A549 (cell line): Measurements from ENCODE around the gene CADM2. TPM values are rescaled to one million over a fixed set of nuclear protein-coding genes. Genes with fewer than 3 reads are reported as not detected.
A peak's percentile ranks its signal among the peaks of the same experiment; 100 is the strongest.

ENCODE experiments used
- ATAC-seq, 2 experiments: fragments of 200-7000 bp in 1 of 2; fragments of >200 bp in 1 of 2; cut with Nextera tagmentation in 1 of 2; cut with Tn5 transposase in 1 of 2; 3 replicates each; pipeline versions ENCODE4 v1.8.0 to v1.9.1; 2018 to 2020; ENCODE audit warnings: mild to moderate bottlenecking in 1 of 2, moderate library complexity in 1 of 2
- CTCF ChIA-PET: fragments of 300-600 bp; sonication (Branson Sonifier 250); formaldehyde crosslinking; extraction: SDS; loops from one replicate; lab custom pipeline; 2021; ENCODE audit warnings: antibody characterized with exemption, inconsistent platforms; lab: Yijun Ruan, JAX
- POLR2A ChIA-PET: fragments of 350-600 bp; formaldehyde crosslinking; extraction: SDS; loops from one replicate; lab custom pipeline; 2021; ENCODE audit warnings: antibody characterized with exemption, inconsistent platforms; lab: Yijun Ruan, JAX
- DNase-seq, 2 experiments: peaks; one replicate each; pipeline versions ENCODE4 v3.0.0 to v3.0.0-alpha.2; 2011 to 2016; ENCODE audit warnings: low read depth in 1 of 2, low spot score in 1 of 2
- FAIRE-seq: peaks from 2 replicates; lab custom pipeline; 2011; peaks lifted over from hg19 to GRCh38; lab: Jason Lieb, UNC
- H3K27ac ChIP-seq, 2 experiments: fragments of >200 bp; sonication (Bioruptor Twin); formaldehyde crosslinking; 3 replicates each; pipeline ENCODE4 v1.5.1; 2016 to 2017
- H3K4me1 ChIP-seq: fragments of >200 bp; sonication (Bioruptor Twin); formaldehyde crosslinking; 3 replicates; pipeline ENCODE4 v1.6.1; 2016
- H3K4me2 ChIP-seq: fragments of >200 bp; sonication (Bioruptor Twin); formaldehyde crosslinking; 3 replicates; pipeline ENCODE4 v1.6.1; 2016
- H3K4me3 ChIP-seq: fragments of >200 bp; sonication (Bioruptor Twin); formaldehyde crosslinking; 3 replicates; pipeline ENCODE4 v1.5.1; 2016
- H3K9me3 ChIP-seq: fragments of >200 bp; sonication (Bioruptor Twin); formaldehyde crosslinking; 3 replicates; pipeline ENCODE4 v1.6.1; 2016
- BHLHE40 ChIP-seq: IDR thresholded peaks from 2 replicates; pipeline ENCODE4 v1.6.1; 2012; ENCODE audit warnings: low read depth, low read length, inconsistent platforms
- CBX2 ChIP-seq: fragments of 200-600 bp; sonication (generic); IDR thresholded peaks from 2 replicates; pipeline ENCODE4 v1.6.1; 2016; ENCODE audit warnings: low read depth, mild to moderate bottlenecking, borderline replicate concordance
- CEBPB ChIP-seq, 2 experiments: fragments of >200 bp in 1 of 2; sonication (Bioruptor Twin) in 1 of 2; formaldehyde crosslinking in 1 of 2; IDR thresholded peaks; 2 replicates each; pipeline ENCODE4 v1.6.1; 2012 to 2016
- CHD4 ChIP-seq: fragments of 200-600 bp; sonication (generic); IDR thresholded peaks from 2 replicates; pipeline ENCODE4 v1.6.1; 2016; ENCODE audit warnings: antibody characterized with exemption, mild to moderate bottlenecking, borderline replicate concordance
- EHF ChIP-seq: fragments of 250-450 bp; sonication (Bioruptor Pico); IDR thresholded peaks from 2 replicates; pipeline ENCODE4 v1.5.0; 2020; ENCODE audit warnings: mild to moderate bottlenecking
- EHMT2 ChIP-seq: fragments of 200-600 bp; sonication (generic); IDR thresholded peaks from 2 replicates; pipeline ENCODE4 v1.6.1; 2016; ENCODE audit warnings: antibody characterized with exemption, low read depth, mild to moderate bottlenecking, moderate library complexity
- ESRRA ChIP-seq: fragments of 150-350 bp; IDR thresholded peaks from 2 replicates; pipeline ENCODE4 v1.6.1; 2014; ENCODE audit warnings: mild to moderate bottlenecking, low read length, borderline replicate concordance
- FOSL2 ChIP-seq, 2 experiments: fragments of 450-650 bp in 1 of 2; fragments of >200 bp in 1 of 2; sonication (Bioruptor Twin) in 1 of 2; formaldehyde crosslinking; IDR thresholded peaks; 2 replicates each; pipeline versions ENCODE4 v1.5.0 to v1.6.1; 2016 to 2020; ENCODE audit warnings: mild to moderate bottlenecking in 1 of 2, moderate library complexity in 1 of 2
- FOXS1 ChIP-seq: fragments of 250-450 bp; sonication (Bioruptor Pico); IDR thresholded peaks from 2 replicates; pipeline ENCODE4 v1.5.0; 2020; ENCODE audit warnings: mild to moderate bottlenecking, moderate library complexity
- GATA3 ChIP-seq: IDR thresholded peaks from 2 replicates; pipeline ENCODE4 v1.6.1; 2012; ENCODE audit warnings: borderline replicate concordance
- HDAC2 ChIP-seq: fragments of 200-600 bp; sonication (generic); IDR thresholded peaks from 2 replicates; pipeline ENCODE4 v1.6.1; 2016
- HOXA7 ChIP-seq: fragments of 250-450 bp; sonication (Bioruptor Pico); IDR thresholded peaks from 2 replicates; pipeline ENCODE4 v1.5.0; 2020; ENCODE audit warnings: mild to moderate bottlenecking, moderate library complexity
- HOXB13 ChIP-seq: fragments of 250-450 bp; sonication (Bioruptor Pico); IDR thresholded peaks from 2 replicates; pipeline ENCODE4 v1.5.0; 2020; ENCODE audit warnings: low read depth, mild to moderate bottlenecking, moderate library complexity
- JUNB ChIP-seq: fragments of >200 bp; sonication (Bioruptor Twin); formaldehyde crosslinking; IDR thresholded peaks from 2 replicates; pipeline ENCODE4 v1.6.1; 2016
- KDM1A ChIP-seq: fragments of 200-600 bp; sonication (generic); IDR thresholded peaks from 2 replicates; pipeline ENCODE4 v1.6.1; 2016; ENCODE audit warnings: low read depth, mild to moderate bottlenecking
- KDM5A ChIP-seq: fragments of 200-600 bp; sonication (generic); IDR thresholded peaks from 2 replicates; pipeline ENCODE4 v1.6.1; 2016; ENCODE audit warnings: antibody characterized with exemption, mild to moderate bottlenecking
- MAZ ChIP-seq: fragments of 150-350 bp; IDR thresholded peaks from 2 replicates; pipeline ENCODE4 v1.6.1; 2014; ENCODE audit warnings: antibody characterized with exemption, low read depth, low read length, borderline replicate concordance
- NR3C1 ChIP-seq: fragments of >200 bp; sonication (Bioruptor Twin); formaldehyde crosslinking; IDR thresholded peaks from 3 replicates; pipeline ENCODE4 v1.6.1; 2017
- POLR2A ChIP-seq: IDR thresholded peaks from 2 replicates; pipeline ENCODE4 v1.6.1; 2012; ENCODE audit warnings: mild to moderate bottlenecking, low read length
- RAD21 ChIP-seq, 2 experiments: fragments of >200 bp in 1 of 2; sonication (Bioruptor Twin) in 1 of 2; formaldehyde crosslinking in 1 of 2; IDR thresholded peaks in 1 of 2; conservative IDR thresholded peaks in 1 of 2; 2 replicates in 1 of 2; 3 replicates in 1 of 2; pipeline ENCODE4 v1.6.1; 2012 to 2018; ENCODE audit warnings: inconsistent platforms in 1 of 2
- SMC3 ChIP-seq: fragments of >200 bp; sonication (Bioruptor Twin); formaldehyde crosslinking; IDR thresholded peaks from 3 replicates; pipeline ENCODE4 v1.6.1; 2018; ENCODE audit warnings: inconsistent platforms
- SREBF2 ChIP-seq: fragments of 450-650 bp; IDR thresholded peaks from 2 replicates; pipeline ENCODE4 v1.6.1; 2014; ENCODE audit warnings: mild to moderate bottlenecking, moderate library complexity
- WGBS: methylation state at CpG from one replicate; pipeline ENCODE4 v1.1.6; 2017; ENCODE audit errors: missing lambda C conversion rate; 5-methylcytosine and 5-hydroxymethylcytosine counted together
- polyA plus RNA-seq, 4 experiments: library from polyadenylated mRNA; depleted of rRNA in 3 of 4; stranded (reverse); fragments of >200 nt; fragmentation: RNase III in 1 of 4; extraction: RNeasy Plus Mini Kit Qiagen cat#74134 plus additional on column Dnase treatment in 1 of 4; gene quantifications; 2 replicates in 3 of 4; 3 replicates in 1 of 4; pipeline ENCODE4 v1.2.3, GENCODE V29; 2011 to 2017
- TF ChIP-seq, protein P1 (sequence below): IDR thresholded peaks from 2 replicates; pipeline ENCODE4 v1.6.1; 2012
- TF ChIP-seq, protein P2 (sequence below): fragments of >200 bp; sonication (Bioruptor Twin); formaldehyde crosslinking; IDR thresholded peaks from 2 replicates; pipeline ENCODE4 v1.6.1; 2016
- TF ChIP-seq, protein P3 (sequence below): fragments of 200-600 bp; sonication (generic); IDR thresholded peaks from 2 replicates; pipeline ENCODE4 v1.6.1; 2016; ENCODE audit warnings: antibody characterized with exemption, mild to moderate bottlenecking, moderate library complexity
- TF ChIP-seq, protein P4 (sequence below): fragments of 150-350 bp; IDR thresholded peaks from 2 replicates; pipeline ENCODE4 v1.6.1; 2014; ENCODE audit warnings: low read depth, mild to moderate bottlenecking, low read length
- TF ChIP-seq, protein P5 (sequence below): fragments of 450-650 bp; IDR thresholded peaks from 2 replicates; pipeline ENCODE4 v1.6.1; 2014; ENCODE audit warnings: antibody characterized with exemption

The CADM2 gene
- polyA plus RNA-seq, 2 of the 4 experiments (the other 2 are of a cell fraction): 0.05 to 0.71 TPM

DNA sequence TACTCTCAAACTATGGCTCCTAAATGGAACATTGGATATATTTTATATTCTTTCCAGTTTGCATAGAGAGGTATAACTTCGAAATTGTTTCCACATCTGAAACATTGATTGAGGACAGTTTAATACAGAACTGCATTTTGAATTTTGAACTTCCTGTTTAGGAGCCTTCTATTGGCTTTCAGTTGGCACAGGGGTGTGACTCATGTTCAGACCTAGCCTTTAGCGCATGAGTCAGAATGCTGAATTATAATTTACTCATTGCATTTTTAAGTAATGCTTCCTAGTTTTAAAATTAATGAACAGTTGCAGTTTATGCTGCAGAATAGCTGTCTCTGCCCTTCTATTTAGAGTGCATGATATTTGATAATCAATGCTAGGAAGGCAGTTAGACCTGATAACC is 751.7 kb downstream of the CADM2 start:
- ChIA-PET CTCF (no interaction called here), POLR2A (no interaction called here)
- Histone ChIP-seq H3K9me3 (no peaks in the 10 kb centered on the region), H3K4me1 (no peaks in the 10 kb centered on the region), H3K4me2 (no peak overlapping the region), H3K27ac (no peak overlapping the region), H3K4me3 (no peak overlapping the region)
- no peak for TF ChIP-seq GATA3
- no peak for TF ChIP-seq HOXA7 (CRISPR knock-in tag)
- no peak for TF ChIP-seq FOXS1
- no peak for TF ChIP-seq EHF (CRISPR knock-in tag)
- no peak for TF ChIP-seq NR3C1
- no peak for TF ChIP-seq CBX2
- no peak for TF ChIP-seq KDM1A
- TF ChIP-seq KDM5A: no peak
- FAIRE-seq (no peak), DNase-seq (no peak), ATAC-seq (no peak)
- WGBS: 31% methylated on average over 2 of the region's 2 CpGs

DNA sequence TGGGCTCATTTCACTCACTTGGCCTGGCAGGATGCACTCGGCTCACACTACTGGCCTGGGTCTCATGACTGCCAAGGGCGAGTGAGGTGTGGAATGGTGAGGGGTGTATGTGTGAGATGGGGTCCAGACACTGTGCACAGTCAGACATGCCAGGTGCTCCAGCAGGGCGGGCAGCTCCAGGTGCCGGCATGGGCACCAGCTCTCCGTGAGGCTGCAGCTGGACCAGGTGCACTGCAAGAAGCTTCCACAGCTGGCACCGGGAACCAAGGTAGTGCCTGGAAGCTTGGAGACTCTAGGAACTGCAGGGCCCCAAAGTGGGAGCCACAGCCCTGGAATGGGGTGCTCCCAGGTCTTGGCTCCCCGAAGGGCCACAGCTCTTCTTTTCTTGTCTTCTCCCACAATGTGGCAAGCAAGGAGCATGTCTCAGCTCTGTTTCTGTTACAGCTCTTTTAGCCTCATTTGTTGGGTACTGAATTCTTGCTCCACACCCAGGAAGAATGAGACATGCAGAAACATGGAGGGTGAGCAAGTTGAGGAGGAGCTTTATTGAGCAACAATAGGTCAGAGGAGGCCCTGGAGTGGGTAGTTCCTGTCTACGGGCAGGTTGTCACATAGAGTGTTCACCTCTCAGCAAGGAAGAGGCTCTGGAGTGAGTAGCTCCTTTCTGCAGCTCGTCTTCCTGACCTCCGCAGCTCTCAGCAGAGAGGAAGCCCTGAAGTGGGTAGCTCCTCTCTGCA is 762.8 kb downstream of the CADM2 start:
- H3K9me3 ChIP-seq: no peaks in the 10 kb centered on the region
- ATAC-seq: no peak
- H3K4me1 ChIP-seq: peaks cover 7% of the 10 kb centered on the region; the same call in 2 of the 3 replicates
- TF ChIP-seq POLR2A (no peak), SREBF2 (no peak), EHMT2 (no peak), KDM5A (no peak), MAZ (no peak), RAD21 (conservative IDR thresholded peaks at IDR 0.05 in 1 of 2, IDR thresholded peaks at IDR 0.05 in 1 of 2) (no peak), FOSL2 (IDR thresholded peaks at IDR 0.05) (no peak), FOSL2 (CRISPR knock-in tag; IDR thresholded peaks at IDR 0.05) (no peak)
- TF ChIP-seq, protein P1, sequence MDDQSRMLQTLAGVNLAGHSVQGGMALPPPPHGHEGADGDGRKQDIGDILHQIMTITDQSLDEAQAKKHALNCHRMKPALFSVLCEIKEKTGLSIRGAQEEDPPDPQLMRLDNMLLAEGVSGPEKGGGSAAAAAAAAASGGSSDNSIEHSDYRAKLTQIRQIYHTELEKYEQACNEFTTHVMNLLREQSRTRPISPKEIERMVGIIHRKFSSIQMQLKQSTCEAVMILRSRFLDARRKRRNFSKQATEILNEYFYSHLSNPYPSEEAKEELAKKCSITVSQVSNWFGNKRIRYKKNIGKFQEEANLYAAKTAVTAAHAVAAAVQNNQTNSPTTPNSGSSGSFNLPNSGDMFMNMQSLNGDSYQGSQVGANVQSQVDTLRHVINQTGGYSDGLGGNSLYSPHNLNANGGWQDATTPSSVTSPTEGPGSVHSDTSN: no peak
- TF ChIP-seq, protein P2, sequence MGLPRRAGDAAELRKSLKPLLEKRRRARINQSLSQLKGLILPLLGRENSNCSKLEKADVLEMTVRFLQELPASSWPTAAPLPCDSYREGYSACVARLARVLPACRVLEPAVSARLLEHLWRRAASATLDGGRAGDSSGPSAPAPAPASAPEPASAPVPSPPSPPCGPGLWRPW: no peak
- TF ChIP-seq, protein P3, sequence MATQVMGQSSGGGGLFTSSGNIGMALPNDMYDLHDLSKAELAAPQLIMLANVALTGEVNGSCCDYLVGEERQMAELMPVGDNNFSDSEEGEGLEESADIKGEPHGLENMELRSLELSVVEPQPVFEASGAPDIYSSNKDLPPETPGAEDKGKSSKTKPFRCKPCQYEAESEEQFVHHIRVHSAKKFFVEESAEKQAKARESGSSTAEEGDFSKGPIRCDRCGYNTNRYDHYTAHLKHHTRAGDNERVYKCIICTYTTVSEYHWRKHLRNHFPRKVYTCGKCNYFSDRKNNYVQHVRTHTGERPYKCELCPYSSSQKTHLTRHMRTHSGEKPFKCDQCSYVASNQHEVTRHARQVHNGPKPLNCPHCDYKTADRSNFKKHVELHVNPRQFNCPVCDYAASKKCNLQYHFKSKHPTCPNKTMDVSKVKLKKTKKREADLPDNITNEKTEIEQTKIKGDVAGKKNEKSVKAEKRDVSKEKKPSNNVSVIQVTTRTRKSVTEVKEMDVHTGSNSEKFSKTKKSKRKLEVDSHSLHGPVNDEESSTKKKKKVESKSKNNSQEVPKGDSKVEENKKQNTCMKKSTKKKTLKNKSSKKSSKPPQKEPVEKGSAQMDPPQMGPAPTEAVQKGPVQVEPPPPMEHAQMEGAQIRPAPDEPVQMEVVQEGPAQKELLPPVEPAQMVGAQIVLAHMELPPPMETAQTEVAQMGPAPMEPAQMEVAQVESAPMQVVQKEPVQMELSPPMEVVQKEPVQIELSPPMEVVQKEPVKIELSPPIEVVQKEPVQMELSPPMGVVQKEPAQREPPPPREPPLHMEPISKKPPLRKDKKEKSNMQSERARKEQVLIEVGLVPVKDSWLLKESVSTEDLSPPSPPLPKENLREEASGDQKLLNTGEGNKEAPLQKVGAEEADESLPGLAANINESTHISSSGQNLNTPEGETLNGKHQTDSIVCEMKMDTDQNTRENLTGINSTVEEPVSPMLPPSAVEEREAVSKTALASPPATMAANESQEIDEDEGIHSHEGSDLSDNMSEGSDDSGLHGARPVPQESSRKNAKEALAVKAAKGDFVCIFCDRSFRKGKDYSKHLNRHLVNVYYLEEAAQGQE: no peak
- ChIA-PET CTCF (no interaction called here), POLR2A (no interaction called here)
- H3K4me2 ChIP-seq: no peak overlapping the region
- no peak overlapping the region for H3K4me3 ChIP-seq
- no peak for FAIRE-seq
- H3K27ac ChIP-seq: no peak overlapping the region
- 39% methylated on average over 7 of the region's 10 CpGs for WGBS
- no peak for DNase-seq

DNA sequence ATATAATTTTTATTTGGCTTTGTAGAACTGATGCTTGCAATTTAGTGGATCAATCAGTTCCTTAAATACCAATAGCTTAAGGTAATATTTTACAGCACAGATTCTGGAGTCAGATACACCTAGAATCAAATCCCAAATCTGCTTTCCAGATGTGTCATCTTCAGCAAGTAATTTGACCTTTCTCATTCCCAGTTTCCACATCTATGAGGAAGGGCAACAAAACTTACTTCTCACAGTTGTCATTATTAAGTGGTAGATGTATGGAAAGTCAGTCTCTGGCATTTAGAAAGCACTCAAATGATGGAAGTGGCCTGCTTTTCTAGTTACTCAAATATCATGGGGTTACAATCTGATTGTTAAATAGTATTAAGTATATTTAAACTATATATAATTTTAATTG is 767.0 kb downstream of the CADM2 start:
- POLR2A ChIA-PET: no interaction called here
- Histone ChIP-seq H3K4me3 (no peak overlapping the region), H3K4me1 (peaks cover 7% of the 10 kb centered on the region; the same call in 2 of the 3 replicates), H3K27ac (0 out of 6 replicates have a peak overlapping the region, but pooled peaks have one; percentile 19 to 42), H3K4me2 (peak overlapping the region; percentile 27; the same call in 1 of the 3 replicates), H3K9me3 (no peaks in the 10 kb centered on the region)
- DNase-seq: no peak
- CTCF ChIA-PET: no interaction called here
- FAIRE-seq: no peak
- ATAC-seq: no peak
- no peak for TF ChIP-seq HOXB13 (CRISPR knock-in tag)
- no peak for TF ChIP-seq CBX2
- no peak for TF ChIP-seq SMC3
- TF ChIP-seq POLR2A: no peak
- TF ChIP-seq BHLHE40: no peak
- no peak for TF ChIP-seq CHD4
- no peak for TF ChIP-seq HDAC2
- TF ChIP-seq ESRRA: no peak
- TF ChIP-seq JUNB: no peak
- TF ChIP-seq CEBPB (IDR thresholded peaks at IDR 0.05): no peak
- TF ChIP-seq, protein P4, sequence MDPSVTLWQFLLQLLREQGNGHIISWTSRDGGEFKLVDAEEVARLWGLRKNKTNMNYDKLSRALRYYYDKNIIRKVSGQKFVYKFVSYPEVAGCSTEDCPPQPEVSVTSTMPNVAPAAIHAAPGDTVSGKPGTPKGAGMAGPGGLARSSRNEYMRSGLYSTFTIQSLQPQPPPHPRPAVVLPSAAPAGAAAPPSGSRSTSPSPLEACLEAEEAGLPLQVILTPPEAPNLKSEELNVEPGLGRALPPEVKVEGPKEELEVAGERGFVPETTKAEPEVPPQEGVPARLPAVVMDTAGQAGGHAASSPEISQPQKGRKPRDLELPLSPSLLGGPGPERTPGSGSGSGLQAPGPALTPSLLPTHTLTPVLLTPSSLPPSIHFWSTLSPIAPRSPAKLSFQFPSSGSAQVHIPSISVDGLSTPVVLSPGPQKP: no peak
- TF ChIP-seq FOSL2 (IDR thresholded peaks at IDR 0.05): no peak
- no peak for TF ChIP-seq FOSL2 (CRISPR knock-in tag; IDR thresholded peaks at IDR 0.05)
- TF ChIP-seq, protein P5, sequence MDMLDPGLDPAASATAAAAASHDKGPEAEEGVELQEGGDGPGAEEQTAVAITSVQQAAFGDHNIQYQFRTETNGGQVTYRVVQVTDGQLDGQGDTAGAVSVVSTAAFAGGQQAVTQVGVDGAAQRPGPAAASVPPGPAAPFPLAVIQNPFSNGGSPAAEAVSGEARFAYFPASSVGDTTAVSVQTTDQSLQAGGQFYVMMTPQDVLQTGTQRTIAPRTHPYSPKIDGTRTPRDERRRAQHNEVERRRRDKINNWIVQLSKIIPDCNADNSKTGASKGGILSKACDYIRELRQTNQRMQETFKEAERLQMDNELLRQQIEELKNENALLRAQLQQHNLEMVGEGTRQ: no peak
- TF ChIP-seq, protein P1: no peak
